ENCODE data around the gene ARHGAP10.
"Not testable (repeated sequence)": the region's sequence is repeated elsewhere in the genome, so short reads cannot be mapped to it uniquely, and the experiment has no call there.

DNA sequence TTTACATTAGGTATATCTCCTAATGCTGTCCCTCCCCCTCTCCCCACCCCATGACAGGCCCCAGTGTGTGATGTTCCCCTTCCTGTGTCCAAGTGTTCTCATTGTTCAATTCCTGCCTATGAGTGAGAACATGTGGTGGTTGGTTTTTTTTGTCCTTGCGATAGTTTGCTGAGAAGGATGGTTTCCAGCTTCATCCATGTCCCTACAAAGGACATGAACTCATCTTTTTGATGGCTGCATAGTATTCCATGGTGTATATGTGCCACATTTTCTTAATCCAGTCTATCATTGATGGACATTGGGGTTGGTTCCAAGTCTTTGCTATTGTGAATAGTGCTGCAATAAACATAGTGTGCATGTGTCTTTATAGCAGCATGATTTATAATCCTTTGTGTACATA lies 268.1 kb downstream of the ARHGAP10 start:
- TF ChIP-seq, protein P1, sequence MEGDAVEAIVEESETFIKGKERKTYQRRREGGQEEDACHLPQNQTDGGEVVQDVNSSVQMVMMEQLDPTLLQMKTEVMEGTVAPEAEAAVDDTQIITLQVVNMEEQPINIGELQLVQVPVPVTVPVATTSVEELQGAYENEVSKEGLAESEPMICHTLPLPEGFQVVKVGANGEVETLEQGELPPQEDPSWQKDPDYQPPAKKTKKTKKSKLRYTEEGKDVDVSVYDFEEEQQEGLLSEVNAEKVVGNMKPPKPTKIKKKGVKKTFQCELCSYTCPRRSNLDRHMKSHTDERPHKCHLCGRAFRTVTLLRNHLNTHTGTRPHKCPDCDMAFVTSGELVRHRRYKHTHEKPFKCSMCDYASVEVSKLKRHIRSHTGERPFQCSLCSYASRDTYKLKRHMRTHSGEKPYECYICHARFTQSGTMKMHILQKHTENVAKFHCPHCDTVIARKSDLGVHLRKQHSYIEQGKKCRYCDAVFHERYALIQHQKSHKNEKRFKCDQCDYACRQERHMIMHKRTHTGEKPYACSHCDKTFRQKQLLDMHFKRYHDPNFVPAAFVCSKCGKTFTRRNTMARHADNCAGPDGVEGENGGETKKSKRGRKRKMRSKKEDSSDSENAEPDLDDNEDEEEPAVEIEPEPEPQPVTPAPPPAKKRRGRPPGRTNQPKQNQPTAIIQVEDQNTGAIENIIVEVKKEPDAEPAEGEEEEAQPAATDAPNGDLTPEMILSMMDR (IDR thresholded peaks at IDR 0.05), result not testable (repeated sequence)
- not testable (repeated sequence) for TF ChIP-seq EZH2 (IDR thresholded peaks at IDR 0.05)

All from neural progenitor cell (in vitro differentiated cells).